ENCODE results near the gene RELL1.

Gene RELL1

GRCh38 chr4:37646247-37646646 is 39.9 kb downstream of the RELL1 start (continued):
- TF ChIP-seq ZSCAN4 (tag by site-specific recombination; IDR thresholded peaks at IDR 0.05): no peak

GRCh38 chr4:37645736-37646135 is 40.4 kb downstream of the RELL1 start:
- TF ChIP-seq ZNF658 (tag by site-specific recombination; IDR thresholded peaks at IDR 0.05) (no peak), ZNF362 (tag by site-specific recombination; IDR thresholded peaks at IDR 0.05) (no peak), ZSCAN4 (tag by site-specific recombination; IDR thresholded peaks at IDR 0.05) (no peak), KLF17 (tag by site-specific recombination; IDR thresholded peaks at IDR 0.05) (no peak), ZNF121 (tag by site-specific recombination; IDR thresholded peaks at IDR 0.05) (no peak), ZNF624 (tag by site-specific recombination; IDR thresholded peaks at IDR 0.05) (no peak), ZSCAN5A (tag by site-specific recombination; IDR thresholded peaks at IDR 0.05) (no peak), ZNF311 (tag by site-specific recombination; IDR thresholded peaks at IDR 0.05; ENCODE audit: borderline replicate concordance) (no peak), WT1 (tag by site-specific recombination; IDR thresholded peaks at IDR 0.05) (no peak), ZNF544 (tag by site-specific recombination; IDR thresholded peaks at IDR 0.05) (no peak), ZNF768 (tag by site-specific recombination; IDR thresholded peaks at IDR 0.05) (no peak), ZNF184 (tag by site-specific recombination; IDR thresholded peaks at IDR 0.05) (no peak), ZXDB (tag by site-specific recombination; IDR thresholded peaks at IDR 0.05) (no peak), ZNF664 (tag by site-specific recombination; IDR thresholded peaks at IDR 0.05) (no peak), ZBTB26 (tag by site-specific recombination; optimal IDR thresholded peaks at IDR 0.05) (no peak), KLF16 (tag by site-specific recombination; IDR thresholded peaks at IDR 0.05) (no peak), ZFP41 (tag by site-specific recombination; IDR thresholded peaks at IDR 0.05; ENCODE audit: borderline replicate concordance) (no peak), EGR2 (tag by site-specific recombination; IDR thresholded peaks at IDR 0.05; ENCODE audit: low read depth) (no peak), ZNF157 (tag by site-specific recombination; IDR thresholded peaks at IDR 0.05) (no peak)
- no peak overlapping the region for H3K4me3 ChIP-seq (ENCODE audit: low read depth, low read length)
- ChIA-PET CTCF (interaction anchor here (1.3 kb wide), 1 partner anchor 8 kb away, joined by 3 read pairs; no protein-coding TSS in a partner anchor), POLR2A (no interaction called here)
- no peak overlapping the region for H3K27ac ChIP-seq (ENCODE audit: extremely low read depth, low read depth, low read length)
- no peaks in the 10 kb centered on the region for H3K9me3 ChIP-seq (ENCODE audit: control insufficient read depth, insufficient read depth, low read depth, low read length)
- peaks cover 0 to 20% of the 10 kb centered on the region in 2 experiments; a peak in 1 of 3 replicates for H3K36me3 ChIP-seq (ENCODE audit: control insufficient read depth in 2 of 2, insufficient read depth in 1 of 2, low read length in 2 of 2)
- H3K4me1 ChIP-seq (ENCODE audit: control insufficient read depth, insufficient read depth, low read length): no peaks in the 10 kb centered on the region
